Trophoblast cell (in vitro differentiated cells and primary cell): ENCODE measurements around the gene KIF19.

ENCODE experiments used
- DNase-seq, 2 donors: peaks; one replicate each; pipeline ENCODE4 v3.0.0-alpha.2; 2016
- H2AFZ ChIP-seq: 2 replicates; pipeline ENCODE4 v1.6.1; 2013; ENCODE audit warnings: low read length, moderate library complexity, mild to moderate bottlenecking; ENCODE audit not compliant: insufficient read depth, poor library complexity
- H2AK5ac ChIP-seq: 2 replicates; pipeline ENCODE4 v1.6.1; 2013; ENCODE audit warnings: mild to moderate bottlenecking, low read length
- H2BK120ac ChIP-seq: 2 replicates; pipeline ENCODE4 v1.6.1; 2013; ENCODE audit warnings: low read length, mild to moderate bottlenecking, moderate library complexity; ENCODE audit not compliant: insufficient read depth, poor library complexity
- H2BK12ac ChIP-seq: 2 replicates; pipeline ENCODE4 v1.6.1; 2013; ENCODE audit warnings: mild to moderate bottlenecking, low read length, moderate library complexity
- H2BK5ac ChIP-seq: 2 replicates; pipeline ENCODE4 v1.6.1; 2013; ENCODE audit warnings: low read length, low read depth, moderate library complexity, mild to moderate bottlenecking; ENCODE audit not compliant: poor library complexity
- H3K14ac ChIP-seq: 2 replicates; pipeline ENCODE4 v1.6.1; 2013; ENCODE audit warnings: mild to moderate bottlenecking, low read length
- H3K18ac ChIP-seq: 2 replicates; pipeline ENCODE4 v1.6.1; 2013; ENCODE audit warnings: mild to moderate bottlenecking, low read length
- H3K23ac ChIP-seq: 2 replicates; pipeline ENCODE4 v1.6.1; 2013; ENCODE audit warnings: low read length
- H3K27ac ChIP-seq: 2 replicates; pipeline ENCODE4 v1.5.1; 2013; ENCODE audit warnings: low read depth, mild to moderate bottlenecking, inconsistent platforms, low read length, moderate library complexity
- H3K27me3 ChIP-seq: 2 replicates; pipeline ENCODE4 v1.6.1; 2013; ENCODE audit warnings: inconsistent platforms, mild to moderate bottlenecking, low read length, moderate library complexity; ENCODE audit not compliant: insufficient read depth
- H3K36me3 ChIP-seq, 2 experiments: 1 replicate in 1 of 2; 2 replicates in 1 of 2; pipeline ENCODE4 v1.6.1; 2013; ENCODE audit warnings: low read length in 2 of 2, mild to moderate bottlenecking in 2 of 2, moderate library complexity in 1 of 2; ENCODE audit not compliant: insufficient read depth in 2 of 2, control insufficient read depth in 1 of 2
- H3K4ac ChIP-seq: 2 replicates; pipeline ENCODE4 v1.6.1; 2013; ENCODE audit warnings: low read depth, mild to moderate bottlenecking, low read length, moderate library complexity
- H3K4me1 ChIP-seq, 2 experiments: 1 replicate in 1 of 2; 2 replicates in 1 of 2; pipeline ENCODE4 v1.6.1; 2013; ENCODE audit warnings: low read length in 2 of 2, mild to moderate bottlenecking in 2 of 2, moderate library complexity in 1 of 2; ENCODE audit not compliant: insufficient read depth in 2 of 2, control insufficient read depth in 1 of 2
- H3K4me2 ChIP-seq: 2 replicates; pipeline ENCODE4 v1.6.1; 2013; ENCODE audit warnings: inconsistent platforms, mild to moderate bottlenecking, low read length, moderate library complexity
- H3K4me3 ChIP-seq: 2 replicates; pipeline ENCODE4 v1.5.1; 2013; ENCODE audit warnings: mild to moderate bottlenecking, low read depth, low read length, inconsistent platforms
- H3K79me1 ChIP-seq: one replicate; pipeline ENCODE4 v1.6.1; 2013; ENCODE audit warnings: low read length
- H3K79me2 ChIP-seq: 2 replicates; pipeline ENCODE4 v1.6.1; 2013; ENCODE audit warnings: low read length, mild to moderate bottlenecking; ENCODE audit not compliant: control insufficient read depth, insufficient read depth, poor library complexity
- H3K9ac ChIP-seq: 2 replicates; pipeline ENCODE4 v1.6.1; 2013; ENCODE audit warnings: mild to moderate bottlenecking, low read length
- H3K9me3 ChIP-seq: 2 replicates; pipeline ENCODE4 v1.6.1; 2013; ENCODE audit warnings: low read depth, mild to moderate bottlenecking, control low read depth, inconsistent platforms, low read length; ENCODE audit not compliant: insufficient read depth
- H4K12ac ChIP-seq: 2 replicates; pipeline ENCODE4 v1.6.1; 2013; ENCODE audit warnings: low read depth, mild to moderate bottlenecking, low read length, moderate library complexity
- H4K8ac ChIP-seq: 2 replicates; pipeline ENCODE4 v1.6.1; 2013; ENCODE audit warnings: low read depth, mild to moderate bottlenecking, low read length, moderate library complexity
- H4K91ac ChIP-seq: one replicate; pipeline ENCODE4 v1.6.1; 2013; ENCODE audit warnings: low read depth, mild to moderate bottlenecking, low read length, moderate library complexity
- WGBS: extraction: QIAGEN DNeasy Blood & Tissue Kit; methylation state at CpG from one replicate; pipeline ENCODE4 v1.1.7; 2013; ENCODE audit warnings: missing lambda C conversion rate; ENCODE audit not compliant: insufficient read length, insufficient coverage; ENCODE audit errors: extremely low coverage; 5-methylcytosine and 5-hydroxymethylcytosine counted together

KIF19 gene

GRCh38 chr17:74357466-74357809 lies 31.4 kb downstream of the KIF19 start:
- no peak overlapping the region for H3K27ac ChIP-seq
- no peaks in the 10 kb centered on the region for H3K79me1 ChIP-seq
- no peak overlapping the region for H4K8ac ChIP-seq
- H2AK5ac ChIP-seq = no peak overlapping the region
- H3K36me3 ChIP-seq = no peaks in the 10 kb centered on the region
- DNase-seq = no peak
- H3K23ac ChIP-seq = no peak overlapping the region
- no peak overlapping the region for H2BK5ac ChIP-seq
- peaks cover 10% of the 10 kb centered on the region for H3K27me3 ChIP-seq
- H4K12ac ChIP-seq = no peak overlapping the region
- H3K79me2 ChIP-seq = no peaks in the 10 kb centered on the region
- no CpG with 5 or more reads among the region's 32 CpGs for WGBS
- H2AFZ ChIP-seq = no peak overlapping the region
- H3K18ac ChIP-seq = no peak overlapping the region
- H4K91ac ChIP-seq = no peak overlapping the region
- H3K4me3 ChIP-seq = no peak overlapping the region
- H2BK120ac ChIP-seq = no peak overlapping the region
- peaks cover 2% of the 10 kb centered on the region for H3K9me3 ChIP-seq
- H3K4me2 ChIP-seq = no peak overlapping the region
- no peak overlapping the region for H3K14ac ChIP-seq
- H3K4me1 ChIP-seq = no peaks in the 10 kb centered on the region
- H3K4ac ChIP-seq = no peak overlapping the region
- no peak overlapping the region for H2BK12ac ChIP-seq
- H3K9ac ChIP-seq = no peak overlapping the region

- Histone ChIP-seq H2BK12ac (no peak overlapping the region), H2BK5ac (no peak overlapping the region), H3K79me2 (no peaks in the 10 kb centered on the region), H4K12ac (no peak overlapping the region), H4K8ac (no peak overlapping the region), H3K4me2 (no peak overlapping the region), H3K79me1 (no peaks in the 10 kb centered on the region), H2BK120ac (no peak overlapping the region), H3K4ac (no peak overlapping the region), H2AK5ac (no peak overlapping the region), H4K91ac (no peak overlapping the region), H3K27me3 (no peaks in the 10 kb centered on the region), H3K18ac (no peak overlapping the region), H3K4me1 (no peaks in the 10 kb centered on the region), H3K9me3 (peaks cover 2% of the 10 kb centered on the region), H3K23ac (no peak overlapping the region), H3K14ac (no peak overlapping the region), H3K4me3 (no peak overlapping the region), H3K9ac (no peak overlapping the region), H3K36me3 (no peaks in the 10 kb centered on the region), H3K27ac (no peak overlapping the region), H2AFZ (no peak overlapping the region)
- WGBS = no CpG with 5 or more reads among the region's 9 CpGs
- no peak for DNase-seq
Observed at GRCh38 chr17:74358697-74359096, 32.7 kb downstream of the KIF19 start.

GRCh38 chr17:74359916-74360315 lies 33.9 kb downstream of the KIF19 start:
- no peak overlapping the region for H3K4me2 ChIP-seq
- no peak overlapping the region for H3K18ac ChIP-seq
- H3K9me3 ChIP-seq = peaks cover 2% of the 10 kb centered on the region
- H3K9ac ChIP-seq = no peak overlapping the region
- H3K4me1 ChIP-seq = no peaks in the 10 kb centered on the region
- H4K8ac ChIP-seq = no peak overlapping the region
- no CpG with 5 or more reads among the region's 22 CpGs for WGBS
- H3K14ac ChIP-seq = no peak overlapping the region
- H2BK120ac ChIP-seq = no peak overlapping the region
- no peak overlapping the region for H3K4me3 ChIP-seq
- H3K4ac ChIP-seq = no peak overlapping the region
- DNase-seq = no peak
- no peaks in the 10 kb centered on the region for H3K36me3 ChIP-seq
- H3K23ac ChIP-seq = no peak overlapping the region
- no peak overlapping the region for H2AK5ac ChIP-seq
- no peak overlapping the region for H2AFZ ChIP-seq
- no peaks in the 10 kb centered on the region for H3K27me3 ChIP-seq
- no peaks in the 10 kb centered on the region for H3K79me1 ChIP-seq
- peak overlapping the region; percentile 36 for H4K12ac ChIP-seq
- no peak overlapping the region for H2BK12ac ChIP-seq
- H3K79me2 ChIP-seq = no peaks in the 10 kb centered on the region
- H3K27ac ChIP-seq = no peak overlapping the region
- no peak overlapping the region for H4K91ac ChIP-seq
- no peak overlapping the region for H2BK5ac ChIP-seq

GRCh38 chr17:74360899-74361229 lies 34.8 kb downstream of the KIF19 start:
- Histone ChIP-seq H2AFZ (no peak overlapping the region), H2AK5ac (no peak overlapping the region), H3K4ac (no peak overlapping the region), H4K12ac (no peak overlapping the region), H4K8ac (no peak overlapping the region), H3K4me3 (no peak overlapping the region), H3K9me3 (peaks cover 2% of the 10 kb centered on the region), H2BK12ac (no peak overlapping the region), H3K4me2 (no peak overlapping the region), H3K36me3 (no peaks in the 10 kb centered on the region), H3K9ac (no peak overlapping the region), H3K79me2 (no peaks in the 10 kb centered on the region), H3K18ac (no peak overlapping the region), H3K27ac (no peak overlapping the region), H3K27me3 (no peaks in the 10 kb centered on the region), H3K4me1 (no peaks in the 10 kb centered on the region), H3K23ac (no peak overlapping the region), H2BK5ac (no peak overlapping the region), H3K14ac (no peak overlapping the region), H3K79me1 (no peaks in the 10 kb centered on the region), H4K91ac (no peak overlapping the region), H2BK120ac (no peak overlapping the region)
- WGBS = no CpG with 5 or more reads among the region's 7 CpGs
- no peak for DNase-seq
